Measurements from ENCODE around the gene ADAMTSL2. TPM values are rescaled to one million over a fixed set of nuclear protein-coding genes. Genes with fewer than 3 reads are reported as not detected.

Gene ADAMTSL2
- polyA plus RNA-seq, 1 of the 3 experiments (the other 2 are of a cell fraction), result 0.21 TPM

DNA sequence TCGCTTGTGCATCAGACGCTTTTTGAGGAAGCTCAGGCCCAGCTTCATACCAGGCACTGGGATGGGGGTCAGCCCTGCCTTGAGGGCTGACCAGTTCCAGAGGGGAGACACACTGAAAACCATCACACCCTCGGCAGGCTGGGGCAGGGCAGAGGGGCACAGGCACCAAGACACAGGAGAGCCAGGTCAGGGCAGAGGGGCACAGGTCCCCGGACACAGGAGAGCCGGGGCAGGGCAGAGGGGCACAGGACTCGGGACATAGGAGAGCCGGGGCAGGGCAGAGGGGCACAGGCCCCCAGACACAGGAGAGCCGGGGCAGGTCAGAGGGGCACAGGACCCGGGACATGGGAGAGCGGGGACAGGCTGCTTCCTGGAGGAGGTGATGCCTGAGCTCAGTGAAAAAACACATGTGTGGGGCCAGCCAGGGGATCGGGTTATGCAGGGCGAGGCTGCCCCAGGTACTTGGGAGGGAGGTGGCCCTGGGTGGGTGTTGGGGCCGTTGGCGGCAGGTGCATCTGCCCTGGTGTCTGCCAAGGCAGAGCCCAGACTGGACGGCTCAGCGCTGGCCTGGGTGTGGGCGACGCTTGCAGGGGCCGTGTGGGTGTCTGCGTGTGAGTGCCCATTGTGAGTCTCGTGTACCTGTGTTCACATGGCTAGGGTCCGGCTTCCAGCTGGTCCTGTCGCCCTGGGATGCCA is 40.5 kb upstream of the ADAMTSL2 start:
- CTCF ChIA-PET, result interaction anchor here (0.9 to 3.0 kb wide), 5 partner anchors 8 to 308 kb away, joined by 3 to 20 read pairs (median 4); no protein-coding TSS in a partner anchor
- Histone ChIP-seq H4K20me1 (ENCODE audit: insufficient read depth) (no peaks in the 10 kb centered on the region), H3F3A (replicated peaks; ENCODE audit: insufficient read depth) (no peaks in the 10 kb centered on the region), H3K27ac (ENCODE audit: low read depth in 2 of 2, low read length in 1 of 2) (no peak overlapping the region), H3K79me2 (ENCODE audit: insufficient read depth) (no peaks in the 10 kb centered on the region), H3K9me3 (no peaks in the 10 kb centered on the region), H3K4me2 (no peak overlapping the region), H3K36me3 (replicated peaks in 1 of 2; ENCODE audit: control insufficient read depth in 1 of 2, insufficient read depth in 2 of 2, low read length in 1 of 2) (no peaks in the 10 kb centered on the region), H3K4me1 (ENCODE audit: control insufficient read depth in 1 of 2, insufficient read depth in 2 of 2, low read depth in 1 of 2, low read length in 1 of 2) (peaks cover 0 to 36% of the 10 kb centered on the region in 2 experiments; a peak in 1 of 4 replicates), H3K27me3 (ENCODE audit: insufficient read depth) (no peaks in the 10 kb centered on the region), H3K9ac (no peak overlapping the region), H3K9me2 (no peaks in the 10 kb centered on the region), H2AFZ (ENCODE audit: low read depth) (no peak overlapping the region), H3K4me3 (ENCODE audit: low read depth in 2 of 2, low read length in 1 of 2) (no peak overlapping the region)
- POLR2A ChIA-PET, result no interaction called here
- no peak for DNase-seq
- TF ChIP-seq RCOR1 (IDR thresholded peaks at IDR 0.05; ENCODE audit: low read length) (no peak), ZBTB33 (IDR thresholded peaks at IDR 0.05; ENCODE audit: borderline replicate concordance, low read depth) (no peak), SMC3 (IDR thresholded peaks at IDR 0.05; ENCODE audit: low read depth, low read length) (no peak), TCF12 (IDR thresholded peaks at IDR 0.05) (no peak), MAX (IDR thresholded peaks at IDR 0.05; ENCODE audit: low read depth) (no peak), EZH2phosphoT487 (IDR thresholded peaks at IDR 0.05; ENCODE audit: borderline replicate concordance, low read depth) (no peak), TAF1 (IDR thresholded peaks at IDR 0.05; ENCODE audit: borderline replicate concordance, low read depth, low read length) (no peak), POLR2AphosphoS5 (IDR thresholded peaks at IDR 0.05; ENCODE audit: low read depth, low read length) (no peak), MEF2A (IDR thresholded peaks at IDR 0.05; ENCODE audit: borderline replicate concordance, low read depth) (no peak), SIN3A (IDR thresholded peaks at IDR 0.05; ENCODE audit: borderline replicate concordance, low read depth, low read length) (no peak), CTCF (IDR thresholded peaks at IDR 0.05) (no peak), GATA2 (CRISPR knock-in tag; IDR thresholded peaks at IDR 0.05) (no peak), FOXJ3 (CRISPR knock-in tag; IDR thresholded peaks at IDR 0.05) (no peak), EP300 (IDR thresholded peaks at IDR 0.05; ENCODE audit: borderline replicate concordance in 1 of 2, low read depth in 1 of 2, low read length in 1 of 2) (no peak), MXI1 (IDR thresholded peaks at IDR 0.05; ENCODE audit: low read depth, low read length) (no peak), GABPA (IDR thresholded peaks at IDR 0.05; ENCODE audit: low read depth) (no peak), RAD21 (IDR thresholded peaks at IDR 0.05; ENCODE audit: low read length) (no peak), CHD2 (IDR thresholded peaks at IDR 0.05; ENCODE audit: low read length, partially characterized antibody) (no peak), FOXM1 (IDR thresholded peaks at IDR 0.05; ENCODE audit: low read depth) (no peak)
- 84% methylated on average over 21 of the region's 23 CpGs for WGBS (ENCODE audit: low lambda C conversion rate)

Measured in SK-N-SH (cell line).